Measurements from ENCODE around the gene FHDC1.

FHDC1 gene

DNA sequence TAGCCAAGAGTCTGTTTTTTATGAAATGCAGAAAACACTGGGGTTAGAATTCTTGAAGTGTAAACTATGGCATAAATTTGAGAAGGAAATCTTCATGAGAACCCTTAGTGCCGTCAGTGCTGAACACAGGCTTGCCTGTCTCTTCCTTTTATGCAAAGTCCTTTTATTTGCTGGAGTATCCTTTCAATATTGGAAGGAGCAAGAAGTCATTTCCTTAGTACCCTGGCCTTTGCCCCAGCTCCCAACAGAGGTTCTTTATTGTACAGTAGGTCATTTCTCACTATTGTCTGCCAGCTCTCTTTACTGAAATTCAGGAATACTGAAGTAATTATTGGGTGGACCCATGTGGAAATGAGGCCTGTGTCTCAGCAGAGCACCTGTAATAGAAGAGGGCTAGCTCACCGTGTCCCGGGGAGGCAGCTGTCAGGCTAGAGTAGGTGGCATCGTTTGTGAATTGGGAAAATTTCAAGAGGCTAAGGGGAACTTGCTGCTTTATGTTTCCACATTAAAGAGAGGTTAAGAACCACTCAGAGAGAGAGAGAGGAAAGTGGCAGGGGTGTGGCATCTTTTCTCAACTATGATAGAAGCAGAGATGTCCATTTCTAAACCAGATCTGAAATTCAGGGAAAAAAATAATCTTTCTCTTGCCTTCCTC, 8.7 kb downstream of the FHDC1 start:
- TF ChIP-seq, protein P1, sequence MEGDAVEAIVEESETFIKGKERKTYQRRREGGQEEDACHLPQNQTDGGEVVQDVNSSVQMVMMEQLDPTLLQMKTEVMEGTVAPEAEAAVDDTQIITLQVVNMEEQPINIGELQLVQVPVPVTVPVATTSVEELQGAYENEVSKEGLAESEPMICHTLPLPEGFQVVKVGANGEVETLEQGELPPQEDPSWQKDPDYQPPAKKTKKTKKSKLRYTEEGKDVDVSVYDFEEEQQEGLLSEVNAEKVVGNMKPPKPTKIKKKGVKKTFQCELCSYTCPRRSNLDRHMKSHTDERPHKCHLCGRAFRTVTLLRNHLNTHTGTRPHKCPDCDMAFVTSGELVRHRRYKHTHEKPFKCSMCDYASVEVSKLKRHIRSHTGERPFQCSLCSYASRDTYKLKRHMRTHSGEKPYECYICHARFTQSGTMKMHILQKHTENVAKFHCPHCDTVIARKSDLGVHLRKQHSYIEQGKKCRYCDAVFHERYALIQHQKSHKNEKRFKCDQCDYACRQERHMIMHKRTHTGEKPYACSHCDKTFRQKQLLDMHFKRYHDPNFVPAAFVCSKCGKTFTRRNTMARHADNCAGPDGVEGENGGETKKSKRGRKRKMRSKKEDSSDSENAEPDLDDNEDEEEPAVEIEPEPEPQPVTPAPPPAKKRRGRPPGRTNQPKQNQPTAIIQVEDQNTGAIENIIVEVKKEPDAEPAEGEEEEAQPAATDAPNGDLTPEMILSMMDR (conservative IDR thresholded peaks at IDR 0.05; ENCODE audit: low read depth) = no peak
- CTCF ChIA-PET = interaction anchor here (0.6 kb wide), 1 partner anchor 98 kb away, joined by 3 read pairs; no protein-coding TSS in a partner anchor

DNA sequence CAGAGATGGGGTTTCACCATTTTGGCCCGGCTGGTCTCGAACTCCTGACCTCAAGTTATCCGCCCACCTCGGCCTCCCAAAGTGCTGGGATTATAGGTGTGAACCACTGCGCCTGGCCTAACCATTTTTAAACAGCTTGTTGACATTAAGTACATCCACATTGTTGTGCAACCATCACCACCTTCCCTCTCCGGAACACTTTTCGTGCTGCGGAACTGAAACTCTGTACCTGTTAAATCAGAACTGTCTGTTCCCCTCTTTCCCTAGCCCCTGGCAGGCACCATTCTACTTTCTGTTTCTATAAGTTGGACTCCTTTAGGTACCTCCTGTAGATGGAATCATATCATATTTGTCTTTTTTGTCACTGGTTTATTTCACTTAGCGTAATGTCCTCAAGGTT, 9.5 kb downstream of the FHDC1 start:
- ChIA-PET POLR2A (ENCODE audit: low non-redundant PET) (no interaction called here), CTCF (no interaction called here)
- no peak for DNase-seq (ENCODE audit: low spot score)
- no peak overlapping the region for H3K27ac ChIP-seq
- TF ChIP-seq, protein P1 (conservative IDR thresholded peaks at IDR 0.05; ENCODE audit: low read depth) = no peak

More for the DNA sequence above, 8.7 kb downstream of the FHDC1 start:
- POLR2A ChIA-PET (ENCODE audit: low non-redundant PET) = no interaction called here
- no peak overlapping the region for H3K27ac ChIP-seq
- no peak for DNase-seq (ENCODE audit: low spot score)

DNA sequence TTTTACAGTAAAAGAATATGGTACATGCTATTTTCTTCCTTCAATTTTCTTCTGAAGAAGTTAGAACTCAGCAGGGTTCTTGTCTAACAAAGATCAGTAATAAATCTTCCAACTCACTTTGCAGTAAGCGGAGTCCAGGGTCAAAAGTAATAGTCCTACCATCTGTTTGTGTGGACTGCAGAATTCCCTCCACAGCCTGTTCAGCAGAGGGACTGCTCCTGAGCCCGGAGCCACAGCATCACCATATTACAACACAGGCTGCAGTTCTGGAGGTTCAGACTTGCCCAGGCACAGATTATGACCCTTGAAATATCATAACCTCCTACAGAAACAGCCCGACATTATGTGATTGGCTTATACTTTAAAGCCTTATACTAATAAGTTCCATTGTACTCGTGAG, 10.3 kb downstream of the FHDC1 start:
- no peak overlapping the region for H3K27ac ChIP-seq
- CTCF ChIA-PET = no interaction called here
- POLR2A ChIA-PET (ENCODE audit: low non-redundant PET) = no interaction called here
- DNase-seq (ENCODE audit: low spot score) = no peak
- TF ChIP-seq, protein P1 (conservative IDR thresholded peaks at IDR 0.05; ENCODE audit: low read depth) = no peak

DNA sequence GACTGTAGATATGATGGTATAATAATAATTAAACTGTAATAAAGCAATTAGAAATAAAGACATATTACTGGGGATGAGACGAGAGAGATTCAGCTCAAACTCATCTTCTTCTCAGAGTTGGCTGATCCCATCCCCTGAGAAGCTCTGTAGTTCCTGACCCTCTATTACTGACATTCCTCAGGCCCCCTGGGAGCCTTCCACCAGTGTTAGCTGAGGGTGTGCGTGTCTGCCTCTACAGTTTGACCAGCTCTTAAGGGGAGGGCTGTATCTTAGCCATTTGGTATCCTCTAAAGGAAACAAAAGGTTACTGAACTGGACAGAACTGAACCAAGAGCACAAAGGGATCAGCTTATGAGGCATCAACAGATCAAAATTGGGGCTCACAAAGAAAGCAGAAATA, 11.2 kb downstream of the FHDC1 start:
- ChIA-PET POLR2A (ENCODE audit: low non-redundant PET) (no interaction called here), CTCF (interaction anchor here (0.5 to 0.6 kb wide), 2 partner anchors 162 to 493 kb away, joined by 3 read pairs; no protein-coding TSS in a partner anchor)
- TF ChIP-seq, protein P1 (conservative IDR thresholded peaks at IDR 0.05; ENCODE audit: low read depth) = no peak
- no peak for DNase-seq (ENCODE audit: low spot score)
- H3K27ac ChIP-seq = no peak overlapping the region

DNA sequence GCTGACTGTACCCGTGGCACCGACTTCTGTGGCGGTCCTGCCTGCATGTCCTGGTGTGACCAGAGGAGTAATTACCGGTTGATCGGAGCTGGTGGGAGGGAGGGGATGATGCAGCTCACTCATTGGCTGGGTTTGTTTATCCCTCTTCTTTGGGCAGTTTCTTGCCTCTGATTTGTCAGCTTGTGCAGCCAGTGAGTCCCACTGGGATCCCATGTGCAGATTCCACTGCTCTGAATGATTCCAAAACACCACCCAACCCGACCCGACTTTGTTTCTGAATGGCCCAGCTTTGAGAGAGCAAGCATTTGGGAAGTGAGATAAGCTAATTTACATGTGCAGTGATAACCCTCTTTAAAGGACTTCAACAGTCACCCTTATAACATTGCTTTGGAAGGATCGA, 13.8 kb downstream of the FHDC1 start:
- ChIA-PET CTCF (interaction anchor here (0.9 kb wide), 2 partner anchors 13 to 449 kb away, joined by 3 to 4 read pairs; no protein-coding TSS in a partner anchor), POLR2A (ENCODE audit: low non-redundant PET) (no interaction called here)
- TF ChIP-seq, protein P1 (conservative IDR thresholded peaks at IDR 0.05; ENCODE audit: low read depth) = no peak
- H3K27ac ChIP-seq = no peak overlapping the region
- DNase-seq (ENCODE audit: low spot score) = no peak

DNA sequence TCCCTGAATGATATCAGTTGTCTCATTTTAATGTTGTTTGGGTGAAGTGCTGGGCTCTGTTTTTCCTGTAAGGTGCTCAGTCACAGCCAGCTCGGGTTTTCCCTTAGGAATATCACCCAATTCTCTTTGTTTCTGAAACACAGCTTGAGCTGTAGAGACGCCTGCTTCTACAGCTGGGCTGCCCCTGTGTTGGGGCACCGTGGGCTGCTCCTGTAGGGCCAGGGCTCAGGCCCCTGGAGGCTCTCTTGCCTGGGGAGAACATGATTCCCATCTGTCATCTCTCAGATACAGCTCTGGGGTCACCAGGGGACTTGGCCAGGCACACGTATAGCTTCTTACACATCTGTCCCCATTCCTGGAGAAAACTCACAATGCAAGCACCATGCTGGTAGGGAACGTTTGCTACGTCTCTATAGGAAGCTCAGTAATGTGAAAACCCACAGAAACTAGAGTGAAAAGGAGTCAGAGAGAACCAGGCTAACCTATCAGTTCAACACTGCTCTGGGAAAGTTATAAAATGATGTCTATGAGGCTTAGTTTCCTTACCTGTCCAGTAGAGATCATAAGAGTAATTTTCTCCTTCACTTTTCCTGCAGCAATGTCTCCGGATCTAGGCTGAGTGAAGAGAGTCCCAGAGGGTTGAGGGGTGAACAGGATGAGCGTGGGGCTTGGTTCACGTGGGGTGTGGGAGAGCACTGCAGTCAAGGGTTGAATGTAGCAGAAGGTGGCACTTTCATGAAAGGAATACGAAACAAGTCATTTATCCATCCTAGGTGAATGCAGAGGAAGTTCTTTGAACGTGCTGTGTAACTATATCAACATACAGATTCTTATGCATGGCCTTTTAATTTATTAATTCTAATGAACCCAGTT, 14.5 kb downstream of the FHDC1 start:
- DNase-seq (ENCODE audit: low spot score) = no peak
- H3K27ac ChIP-seq = no peak overlapping the region
- POLR2A ChIA-PET (ENCODE audit: low non-redundant PET) = no interaction called here
- TF ChIP-seq, protein P1 (conservative IDR thresholded peaks at IDR 0.05; ENCODE audit: low read depth) = no peak
- CTCF ChIA-PET = no interaction called here
